ENCODE data around the gene SET. TPM values are rescaled to one million over a fixed set of nuclear protein-coding genes. Genes with fewer than 3 reads are reported as not detected.

SET gene
- polyA plus RNA-seq, 1 of the 3 experiments (the other 2 are of a cell fraction), result 64.6 TPM

DNA sequence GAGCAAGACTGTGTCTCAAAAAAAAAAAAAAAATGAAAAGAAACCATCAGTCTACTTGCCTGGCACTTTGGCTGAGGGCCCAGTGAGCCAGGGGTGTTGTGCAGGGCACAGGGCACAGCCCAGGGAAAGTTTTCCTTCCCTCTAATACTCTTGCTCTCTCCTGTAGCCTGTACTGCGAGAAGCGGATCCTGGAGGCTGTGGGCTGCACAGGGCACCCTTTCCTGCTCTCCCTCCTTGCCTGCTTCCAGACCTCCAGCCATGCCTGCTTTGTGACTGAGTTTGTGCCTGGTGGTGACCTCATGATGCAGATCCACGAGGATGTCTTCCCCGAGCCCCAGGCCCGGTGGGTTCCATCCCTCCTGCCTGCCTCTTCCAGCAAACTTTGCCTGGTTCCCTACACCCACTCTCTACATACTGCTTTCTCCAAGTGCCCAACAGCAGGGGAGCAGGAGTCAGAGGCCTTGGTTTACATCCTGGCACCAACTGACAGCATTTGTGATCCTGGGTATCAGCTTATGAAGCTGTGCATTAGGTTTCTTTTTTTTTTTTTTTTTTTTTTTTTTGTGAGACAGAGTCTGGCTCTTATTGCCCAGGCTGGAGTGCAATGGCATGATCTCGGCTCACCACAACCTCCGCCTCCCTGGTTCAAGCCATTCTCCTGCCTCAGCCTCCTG lies 27.7 kb downstream of the SET start (continued):
- TF ChIP-seq MXI1 (IDR thresholded peaks at IDR 0.05; ENCODE audit: low read depth, low read length) (no peak), TCF12 (IDR thresholded peaks at IDR 0.05) (no peak), YY1 (IDR thresholded peaks at IDR 0.05; ENCODE audit: low read depth) (no peak), TEAD4 (IDR thresholded peaks at IDR 0.05; ENCODE audit: borderline replicate concordance, insufficient read depth) (no peak)
- TF ChIP-seq, protein P1, sequence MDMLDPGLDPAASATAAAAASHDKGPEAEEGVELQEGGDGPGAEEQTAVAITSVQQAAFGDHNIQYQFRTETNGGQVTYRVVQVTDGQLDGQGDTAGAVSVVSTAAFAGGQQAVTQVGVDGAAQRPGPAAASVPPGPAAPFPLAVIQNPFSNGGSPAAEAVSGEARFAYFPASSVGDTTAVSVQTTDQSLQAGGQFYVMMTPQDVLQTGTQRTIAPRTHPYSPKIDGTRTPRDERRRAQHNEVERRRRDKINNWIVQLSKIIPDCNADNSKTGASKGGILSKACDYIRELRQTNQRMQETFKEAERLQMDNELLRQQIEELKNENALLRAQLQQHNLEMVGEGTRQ (IDR thresholded peaks at IDR 0.05; ENCODE audit: borderline replicate concordance, low read depth, low read length), result no peak
- TF ChIP-seq, protein P2, sequence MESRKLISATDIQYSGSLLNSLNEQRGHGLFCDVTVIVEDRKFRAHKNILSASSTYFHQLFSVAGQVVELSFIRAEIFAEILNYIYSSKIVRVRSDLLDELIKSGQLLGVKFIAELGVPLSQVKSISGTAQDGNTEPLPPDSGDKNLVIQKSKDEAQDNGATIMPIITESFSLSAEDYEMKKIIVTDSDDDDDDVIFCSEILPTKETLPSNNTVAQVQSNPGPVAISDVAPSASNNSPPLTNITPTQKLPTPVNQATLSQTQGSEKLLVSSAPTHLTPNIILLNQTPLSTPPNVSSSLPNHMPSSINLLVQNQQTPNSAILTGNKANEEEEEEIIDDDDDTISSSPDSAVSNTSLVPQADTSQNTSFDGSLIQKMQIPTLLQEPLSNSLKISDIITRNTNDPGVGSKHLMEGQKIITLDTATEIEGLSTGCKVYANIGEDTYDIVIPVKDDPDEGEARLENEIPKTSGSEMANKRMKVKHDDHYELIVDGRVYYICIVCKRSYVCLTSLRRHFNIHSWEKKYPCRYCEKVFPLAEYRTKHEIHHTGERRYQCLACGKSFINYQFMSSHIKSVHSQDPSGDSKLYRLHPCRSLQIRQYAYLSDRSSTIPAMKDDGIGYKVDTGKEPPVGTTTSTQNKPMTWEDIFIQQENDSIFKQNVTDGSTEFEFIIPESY (IDR thresholded peaks at IDR 0.05; ENCODE audit: borderline replicate concordance, low read depth), result no peak

DNA sequence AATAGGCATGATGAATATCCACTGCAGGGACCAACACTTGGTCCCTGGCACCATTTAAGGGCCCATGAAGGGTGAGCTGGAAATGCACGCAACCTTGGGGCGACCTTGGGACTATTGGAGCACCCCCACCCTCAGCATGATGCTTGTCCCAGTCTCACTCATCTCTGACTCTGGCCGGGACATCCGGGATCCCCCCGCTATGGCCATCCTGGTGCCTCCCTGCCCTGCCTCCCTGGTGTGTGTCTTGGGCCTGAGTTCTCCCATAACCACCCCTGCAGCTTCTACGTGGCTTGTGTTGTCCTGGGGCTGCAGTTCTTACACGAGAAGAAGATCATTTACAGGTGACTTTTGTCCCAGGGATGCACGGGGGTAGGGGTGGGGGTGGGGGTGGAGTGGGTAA lies 29.0 kb downstream of the SET start:
- H3K36me3 ChIP-seq (replicated peaks in 1 of 2; ENCODE audit: control insufficient read depth in 1 of 2, insufficient read depth in 2 of 2, low read length in 1 of 2), result peaks cover 0 to 7% of the 10 kb centered on the region in 2 experiments
- CTCF ChIA-PET, result interaction anchor here (2.6 kb wide), 1 partner anchor 16 kb away, joined by 14 read pairs; the partner anchor contains the start of gene PKN3
- H3K4me3 ChIP-seq (ENCODE audit: low read depth in 2 of 2, low read length in 1 of 2), result no peak overlapping the region
- no peak overlapping the region for H3K27ac ChIP-seq (ENCODE audit: low read depth in 2 of 2, low read length in 1 of 2)
- no peaks in the 10 kb centered on the region for H3K79me2 ChIP-seq (ENCODE audit: insufficient read depth)
- no peaks in the 10 kb centered on the region for H3K9me3 ChIP-seq
- H3F3A ChIP-seq (replicated peaks; ENCODE audit: insufficient read depth), result no peaks in the 10 kb centered on the region
- no peaks in the 10 kb centered on the region for H3K27me3 ChIP-seq (ENCODE audit: insufficient read depth)
- no peaks in the 10 kb centered on the region for H3K9me2 ChIP-seq
- H2AFZ ChIP-seq (ENCODE audit: low read depth), result no peak overlapping the region
- H4K20me1 ChIP-seq (ENCODE audit: insufficient read depth), result no peaks in the 10 kb centered on the region
- POLR2A ChIA-PET, result interaction anchor here (0.6 kb wide), 2 partner anchors 26 to 155 kb away, joined by 4 to 5 read pairs; no protein-coding TSS in a partner anchor
- no peak overlapping the region for H3K9ac ChIP-seq
- H3K4me2 ChIP-seq, result no peak overlapping the region
- WGBS (ENCODE audit: low lambda C conversion rate), result 100% methylated on average over 2 of the region's 8 CpGs
- TF ChIP-seq FOXM1 (IDR thresholded peaks at IDR 0.05; ENCODE audit: low read depth) (no peak), POLR2AphosphoS5 (IDR thresholded peaks at IDR 0.05; ENCODE audit: low read depth, low read length) (no peak), SMC3 (IDR thresholded peaks at IDR 0.05; ENCODE audit: low read depth, low read length) (no peak), FOSL2 (IDR thresholded peaks at IDR 0.05; ENCODE audit: borderline replicate concordance, low read depth) (no peak), NFIC (IDR thresholded peaks at IDR 0.05; ENCODE audit: borderline replicate concordance) (no peak), MEF2A (IDR thresholded peaks at IDR 0.05; ENCODE audit: borderline replicate concordance, low read depth) (no peak), EZH2phosphoT487 (IDR thresholded peaks at IDR 0.05; ENCODE audit: borderline replicate concordance, low read depth) (no peak)
- TF ChIP-seq, protein P3, sequence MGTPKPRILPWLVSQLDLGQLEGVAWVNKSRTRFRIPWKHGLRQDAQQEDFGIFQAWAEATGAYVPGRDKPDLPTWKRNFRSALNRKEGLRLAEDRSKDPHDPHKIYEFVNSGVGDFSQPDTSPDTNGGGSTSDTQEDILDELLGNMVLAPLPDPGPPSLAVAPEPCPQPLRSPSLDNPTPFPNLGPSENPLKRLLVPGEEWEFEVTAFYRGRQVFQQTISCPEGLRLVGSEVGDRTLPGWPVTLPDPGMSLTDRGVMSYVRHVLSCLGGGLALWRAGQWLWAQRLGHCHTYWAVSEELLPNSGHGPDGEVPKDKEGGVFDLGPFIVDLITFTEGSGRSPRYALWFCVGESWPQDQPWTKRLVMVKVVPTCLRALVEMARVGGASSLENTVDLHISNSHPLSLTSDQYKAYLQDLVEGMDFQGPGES (IDR thresholded peaks at IDR 0.05; ENCODE audit: low read depth, low read length), result no peak
- TF ChIP-seq, protein P4, sequence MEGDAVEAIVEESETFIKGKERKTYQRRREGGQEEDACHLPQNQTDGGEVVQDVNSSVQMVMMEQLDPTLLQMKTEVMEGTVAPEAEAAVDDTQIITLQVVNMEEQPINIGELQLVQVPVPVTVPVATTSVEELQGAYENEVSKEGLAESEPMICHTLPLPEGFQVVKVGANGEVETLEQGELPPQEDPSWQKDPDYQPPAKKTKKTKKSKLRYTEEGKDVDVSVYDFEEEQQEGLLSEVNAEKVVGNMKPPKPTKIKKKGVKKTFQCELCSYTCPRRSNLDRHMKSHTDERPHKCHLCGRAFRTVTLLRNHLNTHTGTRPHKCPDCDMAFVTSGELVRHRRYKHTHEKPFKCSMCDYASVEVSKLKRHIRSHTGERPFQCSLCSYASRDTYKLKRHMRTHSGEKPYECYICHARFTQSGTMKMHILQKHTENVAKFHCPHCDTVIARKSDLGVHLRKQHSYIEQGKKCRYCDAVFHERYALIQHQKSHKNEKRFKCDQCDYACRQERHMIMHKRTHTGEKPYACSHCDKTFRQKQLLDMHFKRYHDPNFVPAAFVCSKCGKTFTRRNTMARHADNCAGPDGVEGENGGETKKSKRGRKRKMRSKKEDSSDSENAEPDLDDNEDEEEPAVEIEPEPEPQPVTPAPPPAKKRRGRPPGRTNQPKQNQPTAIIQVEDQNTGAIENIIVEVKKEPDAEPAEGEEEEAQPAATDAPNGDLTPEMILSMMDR (IDR thresholded peaks at IDR 0.05), result no peak
- peaks cover 0 to 3% of the 10 kb centered on the region in 2 experiments; a peak in 1 of 4 replicates for H3K4me1 ChIP-seq (ENCODE audit: control insufficient read depth in 1 of 2, insufficient read depth in 2 of 2, low read depth in 1 of 2, low read length in 1 of 2)
- peak; percentile 19 for DNase-seq

Measured in SK-N-SH (cell line).